K562 (cell line): ENCODE results near the gene OR8U1. TPM values are rescaled to one million over a fixed set of nuclear protein-coding genes. Genes with fewer than 3 reads are reported as not detected.
A peak's percentile ranks its signal among the peaks of the same experiment; 100 is the strongest.

Experiments used
- ATAC-seq: fragments of 200-7000 bp; cut with Tn5 transposase; 3 replicates; pipeline ENCODE4 v1.9.1; 2020; ENCODE audit warnings: moderate library complexity
- BruUV-seq: library from RNA; stranded (reverse); fragments of 400-500 nt; replicated peaks from 2 replicates; lab custom pipeline; 2021; lab: Mats Ljungman, UMichigan
- CTCF ChIA-PET: fragments of 300-600 bp; formaldehyde crosslinking; extraction: SDS; loops from one replicate; lab custom pipeline; 2021; ENCODE audit warnings: low intra/inter-chr PET ratio; lab: Yijun Ruan, JAX
- POLR2A ChIA-PET: fragments of 300-600, 350-650 bp; sonication (Branson Sonifier 250); formaldehyde crosslinking; extraction: SDS; loops from one replicate; lab custom pipeline; 2021; ENCODE audit warnings: antibody characterized with exemption, inconsistent platforms; lab: Yijun Ruan, JAX
- DNase-seq, 4 experiments: peaks; one replicate each; pipeline versions ENCODE4 v3.0.0 to v3.0.0-alpha.2; 2011 to 2018; ENCODE audit warnings: low spot score in 3 of 4, mixed read lengths in 3 of 4; ENCODE audit errors: extremely low read depth in 1 of 4
- FAIRE-seq: peaks from 2 replicates; lab custom pipeline; 2011; peaks lifted over from hg19 to GRCh38; lab: Jason Lieb, UNC
- H2AFZ ChIP-seq: 2 replicates; pipeline ENCODE4 v1.6.0; 2011; ENCODE audit warnings: low read depth, low read length, control low read depth, inconsistent platforms
- H3K27ac ChIP-seq: fragments of 200-600 bp; 3 replicates; pipeline ENCODE4 v1.8.0; 2011; ENCODE audit warnings: low read depth, mild to moderate bottlenecking, control low read depth, inconsistent platforms, low read length, moderate library complexity, mixed read lengths; ENCODE audit errors: extremely low read depth
- H3K27me3 ChIP-seq, 2 experiments: fragments of 300-600 bp in 1 of 2; 2 replicates in 1 of 2; 3 replicates in 1 of 2; pipeline versions ENCODE4 v1.6.0 to v1.8.0; 2011; ENCODE audit warnings: inconsistent platforms in 2 of 2, low read length in 2 of 2, mild to moderate bottlenecking in 1 of 2, mixed read lengths in 1 of 2, moderate library complexity in 1 of 2; ENCODE audit not compliant: control insufficient read depth in 2 of 2, insufficient read depth in 2 of 2
- H3K36me3 ChIP-seq: fragments of 300-600 bp; 3 replicates; pipeline ENCODE4 v1.8.0; 2011; ENCODE audit warnings: mild to moderate bottlenecking, low read length, inconsistent platforms; ENCODE audit not compliant: control insufficient read depth, insufficient read depth
- H3K4me1 ChIP-seq, 2 experiments: fragments of 200-600 bp in 1 of 2; replicated peaks in 1 of 2; 2 replicates in 1 of 2; 3 replicates in 1 of 2; pipeline versions ENCODE4 v1.5.1 to v1.8.0; 2011; ENCODE audit warnings: inconsistent platforms in 2 of 2, low read length in 2 of 2, mild to moderate bottlenecking in 1 of 2, mixed read lengths in 1 of 2, moderate library complexity in 1 of 2; ENCODE audit not compliant: control insufficient read depth in 2 of 2, insufficient read depth in 2 of 2
- H3K4me2 ChIP-seq: 2 replicates; pipeline ENCODE4 v1.6.1; 2011; ENCODE audit warnings: low read length, control low read depth, inconsistent platforms, mixed read lengths; ENCODE audit not compliant: insufficient read depth
- H3K4me3 ChIP-seq: fragments of 200-600 bp; sonication (generic), shearing (Covaris generic); 2 replicates; pipeline ENCODE4 v1.5.1; 2016; ENCODE audit warnings: control low read depth, inconsistent platforms
- H3K79me2 ChIP-seq: fragments of 200-600 bp; 3 replicates; pipeline ENCODE4 v1.8.0; 2011; ENCODE audit warnings: low read length, inconsistent platforms; ENCODE audit not compliant: control insufficient read depth, insufficient read depth
- H3K9ac ChIP-seq, 2 experiments: 2 replicates each; pipeline versions ENCODE4 v1.6.0 to v1.6.1; 2011; ENCODE audit warnings: low read depth in 2 of 2, low read length in 2 of 2, control low read depth in 1 of 2, inconsistent platforms in 1 of 2, mild to moderate bottlenecking in 1 of 2, mixed read lengths in 1 of 2; ENCODE audit not compliant: insufficient read depth in 1 of 2
- H3K9me1 ChIP-seq: one replicate; pipeline ENCODE4 v1.6.0; 2011; ENCODE audit warnings: inconsistent platforms, mild to moderate bottlenecking, low read length, moderate library complexity; ENCODE audit not compliant: control insufficient read depth, insufficient read depth
- H3K9me3 ChIP-seq: replicated peaks from 2 replicates; pipeline ENCODE4 v1.5.1; 2011; ENCODE audit warnings: low read depth, low read length, inconsistent platforms; ENCODE audit not compliant: control insufficient read depth, insufficient read depth
- H4K20me1 ChIP-seq: replicated peaks from 2 replicates; pipeline ENCODE4 v1.6.1; 2011; ENCODE audit warnings: low read length, inconsistent platforms, mixed read lengths; ENCODE audit not compliant: control insufficient read depth, insufficient read depth
- C11orf30 ChIP-seq: fragments of 450-650 bp; IDR thresholded peaks from 2 replicates; pipeline ENCODE4 v1.6.1; 2016; ENCODE audit warnings: low read depth, mild to moderate bottlenecking
- CXXC5 ChIP-seq: fragments of 250-450 bp; sonication (Bioruptor Pico); IDR thresholded peaks from 2 replicates; pipeline ENCODE4 v1.8.0; 2022; ENCODE audit warnings: inconsistent platforms, mild to moderate bottlenecking, moderate library complexity
- E4F1 ChIP-seq: fragments of 250-450 bp; sonication (Bioruptor Pico); IDR thresholded peaks from 2 replicates; pipeline ENCODE4 v1.5.0; 2021; ENCODE audit warnings: mild to moderate bottlenecking, borderline replicate concordance
- EGR1 ChIP-seq: fragments of 450-650 bp; conservative IDR thresholded peaks from 2 replicates; pipeline ENCODE4 v1.6.1; 2017; ENCODE audit warnings: mild to moderate bottlenecking
- HDAC6 ChIP-seq: IDR thresholded peaks from 2 replicates; pipeline ENCODE4 v1.6.1; 2012; ENCODE audit warnings: low read depth, mild to moderate bottlenecking, control low read depth, inconsistent platforms, low read length, moderate library complexity
- MAFG ChIP-seq: fragments of 450-650 bp; conservative IDR thresholded peaks from 2 replicates; pipeline ENCODE4 v1.6.1; 2016; ENCODE audit warnings: missing genetic modification characterization, missing compliant biosample characterization
- MXI1 ChIP-seq: IDR thresholded peaks from 2 replicates; pipeline ENCODE4 v1.6.1; 2011; ENCODE audit warnings: low read depth, mild to moderate bottlenecking, improper control_type of control experiment, low read length
- NCOA4 ChIP-seq: fragments of 450-650 bp; IDR thresholded peaks from 2 replicates; pipeline ENCODE4 v1.6.1; 2018; ENCODE audit warnings: mild to moderate bottlenecking; ENCODE audit not compliant: partially characterized antibody
- ZNF316 ChIP-seq: fragments of 450-650 bp; IDR thresholded peaks from 2 replicates; pipeline ENCODE4 v1.6.1; 2016
- ZNF717 ChIP-seq: fragments of 250-450 bp; sonication (Bioruptor Pico); IDR thresholded peaks from 2 replicates; pipeline ENCODE4 v1.5.0; 2021
- ZNF830 ChIP-seq: fragments of 250-450 bp; sonication (Bioruptor Pico); IDR thresholded peaks from 2 replicates; pipeline ENCODE4 v1.5.0; 2021; ENCODE audit warnings: mild to moderate bottlenecking
- WGBS: fragments of 100-300 bp; shearing (Covaris generic); methylation state at CpG from one replicate; pipeline ENCODE4 v1.1.6; 2016; ENCODE audit warnings: low coverage, mixed read lengths; ENCODE audit not compliant: insufficient coverage; ENCODE audit errors: missing lambda C conversion rate; 5-methylcytosine and 5-hydroxymethylcytosine counted together
- in situ Hi-C: fragments of 300-500 bp; cut with MboI; formaldehyde crosslinking; loops from 4 replicates; pipeline ENCODE4 v1.15.0; 2018; ENCODE audit warnings: inconsistent platforms, mixed read lengths
- intact Hi-C: fragments of 100-400 bp; cut with micrococcal nuclease; formaldehyde crosslinking; loops from 2 replicates; pipeline ENCODE4 v1.14.2; 2022
- polyA plus RNA-seq, 8 experiments: library from polyadenylated mRNA; depleted of rRNA in 4 of 8; stranded (reverse) in 5 of 8; unstranded in 3 of 8; fragments of >200 nt; fragmentation: Nextera tagmentation in 2 of 8; fragmentation: Illumina TruSeq in 1 of 8; extraction: Ambion mirVana in 2 of 8; extraction: Trizol in 1 of 8; gene quantifications; 2 replicates each; pipeline versions ENCODE4 v1.2.1 to v1.2.3, GENCODE V29; 2011 to 2014; ENCODE audit warnings: inconsistent platforms in 1 of 8, missing spikeins in 1 of 8
- total RNA-seq, 7 experiments: library from RNA; depleted of rRNA in 6 of 7; stranded (reverse); fragments of >200 nt in 6 of 7; fragmentation: Illumina TruSeq in 2 of 7; extraction: Trizol in 2 of 7; gene quantifications; 2 replicates each; pipeline versions ENCODE4 v1.2.1 to v1.2.3, GENCODE V29; 2011 to 2021; ENCODE audit warnings: low replicate concordance in 1 of 7
- TF ChIP-seq, protein P1 (sequence below): fragments of 450-650 bp; conservative IDR thresholded peaks from 2 replicates; pipeline ENCODE4 v1.6.1; 2016; ENCODE audit warnings: missing genetic modification characterization, low read depth, mild to moderate bottlenecking, missing compliant biosample characterization, moderate library complexity
- TF ChIP-seq, protein P2 (sequence below): fragments of 450-650 bp; formaldehyde crosslinking; IDR thresholded peaks from 2 replicates; pipeline ENCODE4 v1.4.0; 2022; ENCODE audit warnings: missing genetic modification characterization

The OR8U1 gene
- total and polyA plus RNA-seq, 9 of the 15 experiments (the other 6 are each of a cell fraction or from before 2014, with no cell fraction given), result not detected

DNA sequence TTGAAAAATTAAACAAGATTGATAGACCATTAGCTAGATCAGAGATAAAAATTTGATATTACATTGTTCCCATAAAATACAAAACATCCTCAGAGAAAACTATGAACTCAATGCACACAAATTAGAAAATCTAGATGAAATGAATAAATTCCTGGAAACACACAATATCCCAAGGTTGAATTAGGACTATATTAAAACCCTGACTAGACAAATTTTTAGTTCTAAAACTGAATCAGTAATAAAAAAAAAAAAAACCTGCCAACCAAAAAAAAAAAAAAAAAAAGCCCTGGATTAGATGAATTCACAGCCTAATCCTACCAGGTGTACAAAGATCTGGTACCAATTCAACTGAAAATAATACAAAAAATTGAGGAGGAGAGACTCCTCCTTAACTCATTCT, 35.1 kb upstream of the OR8U1 start:
- intact Hi-C loops, result no loop called here
- H3K4me1 ChIP-seq, result no peaks in the 10 kb centered on the region

GRCh38 chr11:56345739-56346138, 29.7 kb upstream of the OR8U1 start, which contains the start of gene OR8K1:
OR8K1 (plus strand) TSS chr11:56346039; CDS start chr11:56346039, 0 bp downstream.
- H3K9me1 ChIP-seq, result no peaks in the 10 kb centered on the region
- no peak for DNase-seq
- POLR2A ChIA-PET, result no interaction called here
- CTCF ChIA-PET, result no interaction called here
- H3K9ac ChIP-seq, result no peak within 1 kb of the TSS
- H2AFZ ChIP-seq, result no peak within 1 kb of the TSS
- no peak for ATAC-seq
- H3K36me3 ChIP-seq, result no peaks in the 10 kb centered on the region
- WGBS, result 0% methylated on average over 1 of the region's 1 CpG
- H3K4me2 ChIP-seq, result no peak within 1 kb of the TSS
- H3K9me3 ChIP-seq, result no peaks in the 10 kb centered on the region
- H3K4me1 ChIP-seq, result no peaks in the 10 kb centered on the region
- H3K4me3 ChIP-seq, result no peak within 1 kb of the TSS
- no TSS peak for BruUV-seq
- no peak within 1 kb of the TSS for H3K27ac ChIP-seq
- no peaks in the 10 kb centered on the region for H3K79me2 ChIP-seq
- H3K27me3 ChIP-seq, result no peaks in the 10 kb centered on the region
- no peaks in the 10 kb centered on the region for H4K20me1 ChIP-seq
- FAIRE-seq, result no peak
- in situ Hi-C loops, result no loop called here
- intact Hi-C loops, result no loop called here
- TF ChIP-seq, protein P1, sequence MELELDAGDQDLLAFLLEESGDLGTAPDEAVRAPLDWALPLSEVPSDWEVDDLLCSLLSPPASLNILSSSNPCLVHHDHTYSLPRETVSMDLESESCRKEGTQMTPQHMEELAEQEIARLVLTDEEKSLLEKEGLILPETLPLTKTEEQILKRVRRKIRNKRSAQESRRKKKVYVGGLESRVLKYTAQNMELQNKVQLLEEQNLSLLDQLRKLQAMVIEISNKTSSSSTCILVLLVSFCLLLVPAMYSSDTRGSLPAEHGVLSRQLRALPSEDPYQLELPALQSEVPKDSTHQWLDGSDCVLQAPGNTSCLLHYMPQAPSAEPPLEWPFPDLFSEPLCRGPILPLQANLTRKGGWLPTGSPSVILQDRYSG, result no peak
- no peak for TF ChIP-seq CXXC5 (CRISPR knock-in tag)
- no peak for TF ChIP-seq NCOA4
- no peak for TF ChIP-seq ZNF717 (CRISPR knock-in tag)
- TF ChIP-seq EGR1, result no peak
- TF ChIP-seq, protein P2, sequence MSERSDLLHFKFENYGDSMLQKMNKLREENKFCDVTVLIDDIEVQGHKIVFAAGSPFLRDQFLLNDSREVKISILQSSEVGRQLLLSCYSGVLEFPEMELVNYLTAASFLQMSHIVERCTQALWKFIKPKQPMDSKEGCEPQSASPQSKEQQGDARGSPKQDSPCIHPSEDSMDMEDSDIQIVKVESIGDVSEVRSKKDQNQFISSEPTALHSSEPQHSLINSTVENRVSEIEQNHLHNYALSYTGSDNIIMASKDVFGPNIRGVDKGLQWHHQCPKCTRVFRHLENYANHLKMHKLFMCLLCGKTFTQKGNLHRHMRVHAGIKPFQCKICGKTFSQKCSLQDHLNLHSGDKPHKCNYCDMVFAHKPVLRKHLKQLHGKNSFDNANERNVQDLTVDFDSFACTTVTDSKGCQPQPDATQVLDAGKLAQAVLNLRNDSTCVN (CRISPR knock-in tag), result no peak
- TF ChIP-seq E4F1 (CRISPR knock-in tag), result no peak

More for the DNA sequence above, 35.1 kb upstream of the OR8U1 start:
- Histone ChIP-seq H3K4me3 (no peak overlapping the region), H3K9ac (no peak overlapping the region), H3K27ac (no peak overlapping the region), H3K79me2 (no peaks in the 10 kb centered on the region), H2AFZ (no peak overlapping the region), H3K4me2 (no peak overlapping the region), H3K9me1 (no peaks in the 10 kb centered on the region), H3K9me3 (no peaks in the 10 kb centered on the region), H3K27me3 (no peaks in the 10 kb centered on the region), H4K20me1 (no peaks in the 10 kb centered on the region), H3K36me3 (no peaks in the 10 kb centered on the region)
- in situ Hi-C loops, result no loop called here
- DNase-seq, result no peak
- TF ChIP-seq ZNF830 (no peak), C11orf30 (peak; percentile 19; the same call in 1 of the 2 replicates), MAFG (tag) (peak; percentile 21; the same call in 1 of the 2 replicates), ZNF316 (peak; percentile 60), HDAC6 (no peak), MXI1 (no peak)
- ATAC-seq, result no peak
- POLR2A ChIA-PET, result no interaction called here
- FAIRE-seq, result no peak
- no TSS peak for BruUV-seq
- CTCF ChIA-PET, result no interaction called here
